NCI-H1436 (cell line): Measurements from ENCODE around the gene SUMO3.

Source experiments
- DNase-seq: peaks from one replicate; lab custom pipeline; 2025; lab: John Stamatoyannopoulos, UW

Gene SUMO3

GRCh38 chr21:44817914-44818639, at the start of gene SUMO3:
Gene SUMO3, minus strand, starts transcription at chr21:44818062. Its CDS starts 94 bp downstream, at chr21:44817968.
- peak; percentile 80 for DNase-seq

- DNase-seq = no peak
These were observed 49.6 kb upstream of the SUMO3 start for GRCh38 chr21:44867464-44867863.

GRCh38 chr21:44866780-44867179, 48.9 kb upstream of the SUMO3 start:
- DNase-seq = no peak

- DNase-seq = no peak
These were observed 47.9 kb upstream of the SUMO3 start for GRCh38 chr21:44865561-44866280.

GRCh38 chr21:44862869-44863685, 45.2 kb upstream of the SUMO3 start:
- no peak for DNase-seq

- DNase-seq = no peak
These were observed 40.9 kb upstream of the SUMO3 start for GRCh38 chr21:44858791-44859190.

- DNase-seq = no peak
These were observed 40.4 kb upstream of the SUMO3 start for GRCh38 chr21:44858291-44858690.

- no peak for DNase-seq
These were observed 39.4 kb upstream of the SUMO3 start for GRCh38 chr21:44857127-44857892.

- DNase-seq = no peak
These were observed 38.3 kb upstream of the SUMO3 start for GRCh38 chr21:44856131-44856530.

GRCh38 chr21:44855572-44855971, 37.7 kb upstream of the SUMO3 start:
- no peak for DNase-seq

- DNase-seq = no peak
These were observed 37.0 kb upstream of the SUMO3 start for GRCh38 chr21:44854664-44855446.

GRCh38 chr21:44854391-44854663, 36.5 kb upstream of the SUMO3 start:
- no peak for DNase-seq

GRCh38 chr21:44853601-44854390, 35.9 kb upstream of the SUMO3 start:
- DNase-seq = no peak

GRCh38 chr21:44850905-44851657, 33.2 kb upstream of the SUMO3 start:
- no peak for DNase-seq

GRCh38 chr21:44850208-44850800, 32.4 kb upstream of the SUMO3 start:
- no peak for DNase-seq

GRCh38 chr21:44849616-44850130, 31.8 kb upstream of the SUMO3 start:
- DNase-seq = no peak

- DNase-seq = no peak
These were observed 31.1 kb upstream of the SUMO3 start for GRCh38 chr21:44848821-44849521.

- DNase-seq = no peak
These were observed 29.6 kb upstream of the SUMO3 start for GRCh38 chr21:44847261-44848056.
